GM21786 (cell line): ENCODE data around the gene PIAS4.
"Not testable (repeated sequence)": the region's sequence is repeated elsewhere in the genome, so short reads cannot be mapped to it uniquely, and the experiment has no call there.

Experiments
- ATAC-seq: cut with Tn5 transposase; IDR thresholded peaks from one replicate; pipeline ENCODE4 v1.9.1; 2021; ENCODE audit not compliant: unreplicated experiment

Gene PIAS4, protein sequence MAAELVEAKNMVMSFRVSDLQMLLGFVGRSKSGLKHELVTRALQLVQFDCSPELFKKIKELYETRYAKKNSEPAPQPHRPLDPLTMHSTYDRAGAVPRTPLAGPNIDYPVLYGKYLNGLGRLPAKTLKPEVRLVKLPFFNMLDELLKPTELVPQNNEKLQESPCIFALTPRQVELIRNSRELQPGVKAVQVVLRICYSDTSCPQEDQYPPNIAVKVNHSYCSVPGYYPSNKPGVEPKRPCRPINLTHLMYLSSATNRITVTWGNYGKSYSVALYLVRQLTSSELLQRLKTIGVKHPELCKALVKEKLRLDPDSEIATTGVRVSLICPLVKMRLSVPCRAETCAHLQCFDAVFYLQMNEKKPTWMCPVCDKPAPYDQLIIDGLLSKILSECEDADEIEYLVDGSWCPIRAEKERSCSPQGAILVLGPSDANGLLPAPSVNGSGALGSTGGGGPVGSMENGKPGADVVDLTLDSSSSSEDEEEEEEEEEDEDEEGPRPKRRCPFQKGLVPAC

DNA sequence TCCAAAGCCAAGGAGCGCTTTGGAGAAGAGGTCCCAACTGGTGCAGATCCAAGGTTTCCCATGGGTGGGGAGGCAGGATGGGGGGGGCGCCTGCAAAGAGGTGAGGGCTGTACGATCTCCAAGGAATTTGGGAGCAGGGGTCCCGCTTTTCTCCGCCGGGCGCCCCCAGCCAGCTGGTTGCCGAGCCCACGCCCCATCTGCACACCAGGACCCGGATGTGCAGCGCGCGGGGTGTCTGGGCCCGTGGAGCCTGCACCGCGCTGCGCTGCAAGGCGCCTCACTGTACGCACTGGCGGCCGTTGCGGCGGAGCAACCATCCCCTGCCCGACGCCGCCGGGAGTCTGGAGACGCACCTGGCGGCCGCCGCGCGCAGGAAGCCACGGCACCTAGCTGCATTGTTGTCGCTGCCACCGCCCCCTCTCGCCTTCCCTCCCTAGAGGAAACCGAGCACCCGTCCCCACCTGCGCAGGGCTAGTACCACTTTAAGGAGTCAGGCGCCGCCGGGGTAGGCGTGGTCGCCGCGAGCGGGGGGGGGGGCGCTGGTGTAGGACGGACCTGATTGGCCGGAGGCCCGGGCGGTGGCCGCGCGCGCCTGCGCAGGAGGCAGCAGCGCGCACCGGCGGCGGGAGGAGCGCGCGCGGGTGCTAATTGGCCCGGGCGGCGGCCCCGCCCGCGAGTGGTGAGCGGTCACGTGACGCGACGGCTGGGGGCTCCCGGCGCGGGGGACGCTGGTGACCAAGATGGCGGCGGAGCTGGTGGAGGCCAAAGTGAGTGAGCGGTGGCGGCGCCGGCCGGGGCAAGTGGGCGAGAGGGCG, at the start of gene PIAS4:
Gene PIAS4, plus strand, starts transcription at position 716 of the 815 bp plus-strand sequence. Its CDS starts 25 bp downstream, at position 741.
- ATAC-seq, result peak; percentile 82

DNA sequence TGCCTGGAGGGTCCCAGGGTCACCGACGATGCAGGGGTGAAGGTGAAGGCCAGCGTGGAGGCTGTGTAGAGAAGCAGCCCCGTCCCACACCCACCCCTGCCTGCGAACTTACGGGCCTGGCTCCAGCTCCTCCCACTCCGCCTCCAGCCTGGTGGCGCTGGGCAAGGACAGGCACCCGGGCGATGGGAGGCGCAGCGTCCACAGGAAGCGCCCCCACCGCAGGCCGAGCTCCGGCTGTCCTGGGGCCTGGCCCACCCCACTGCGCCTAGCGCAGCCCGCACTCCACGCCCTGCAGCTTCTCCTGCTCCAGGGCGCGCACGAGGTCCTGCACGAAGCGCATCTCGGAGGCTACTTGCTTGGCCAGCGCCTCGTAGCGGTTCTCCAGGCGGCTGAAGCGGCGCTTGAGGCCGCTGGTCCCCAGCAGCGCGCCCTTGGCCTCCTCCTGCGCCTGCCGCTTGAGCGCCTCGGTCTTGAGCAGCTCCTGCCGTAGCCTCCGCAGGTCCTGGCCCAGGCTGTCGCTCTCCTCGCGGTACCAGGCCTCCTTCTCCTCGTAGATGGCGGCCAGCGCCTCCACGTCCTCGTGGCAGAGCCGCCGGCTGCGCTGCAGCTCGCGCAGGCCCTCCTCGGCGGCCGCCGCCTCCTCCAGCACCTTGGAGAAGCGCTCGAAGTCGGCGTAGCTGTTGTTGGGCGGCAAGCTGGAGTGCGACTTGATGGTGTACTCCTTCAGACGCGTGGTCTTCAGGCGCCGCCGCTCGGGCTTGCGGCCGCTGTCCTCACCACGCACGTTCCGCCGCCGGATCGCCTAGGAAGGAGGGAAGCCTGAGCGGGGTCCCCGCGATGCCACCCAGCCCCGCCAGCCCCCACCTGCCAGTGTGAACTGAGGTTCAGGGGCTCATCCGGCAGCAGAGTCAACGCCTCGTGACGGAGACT, 48.4 kb upstream of the PIAS4 start:
- ATAC-seq, result no peak

DNA sequence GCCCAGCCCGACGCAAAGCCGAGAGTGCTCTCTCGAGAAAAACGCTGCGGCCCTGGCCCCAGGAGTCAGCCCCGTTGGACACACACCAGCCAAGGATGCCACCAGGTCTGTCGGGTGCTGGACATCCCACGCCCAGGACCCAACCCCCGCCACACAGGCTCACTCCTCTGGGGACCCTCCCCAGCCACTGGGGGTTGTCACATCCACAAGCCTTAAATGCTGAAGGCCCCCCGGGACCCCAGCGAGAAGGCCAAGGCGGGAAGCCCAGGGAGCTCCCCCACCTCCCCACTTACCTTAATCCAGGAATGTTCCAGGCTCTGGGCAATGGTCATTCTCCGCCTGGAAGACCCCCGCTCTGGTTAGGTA, 47.8 kb upstream of the PIAS4 start:
- ATAC-seq, result no peak

DNA sequence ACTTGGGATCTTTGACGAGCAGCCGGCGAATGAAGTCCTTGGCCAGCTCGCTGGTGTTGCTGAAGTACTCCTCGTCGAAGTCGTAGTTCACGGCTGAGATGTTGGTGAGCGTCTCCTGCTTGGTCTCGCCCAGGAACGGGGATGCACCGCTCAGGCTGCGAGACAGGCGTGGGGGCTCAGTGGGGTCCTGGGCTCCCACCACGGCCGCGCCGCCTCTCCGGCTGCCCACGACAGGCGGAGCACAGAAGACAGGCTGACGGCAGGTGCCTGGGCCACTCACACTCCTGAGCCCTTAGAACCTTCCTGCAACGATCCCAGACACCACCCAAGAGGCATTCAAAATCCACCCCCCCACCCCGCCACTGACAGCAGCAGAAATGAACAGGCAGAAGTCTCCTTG, 46.5 kb upstream of the PIAS4 start:
- ATAC-seq, result no peak

DNA sequence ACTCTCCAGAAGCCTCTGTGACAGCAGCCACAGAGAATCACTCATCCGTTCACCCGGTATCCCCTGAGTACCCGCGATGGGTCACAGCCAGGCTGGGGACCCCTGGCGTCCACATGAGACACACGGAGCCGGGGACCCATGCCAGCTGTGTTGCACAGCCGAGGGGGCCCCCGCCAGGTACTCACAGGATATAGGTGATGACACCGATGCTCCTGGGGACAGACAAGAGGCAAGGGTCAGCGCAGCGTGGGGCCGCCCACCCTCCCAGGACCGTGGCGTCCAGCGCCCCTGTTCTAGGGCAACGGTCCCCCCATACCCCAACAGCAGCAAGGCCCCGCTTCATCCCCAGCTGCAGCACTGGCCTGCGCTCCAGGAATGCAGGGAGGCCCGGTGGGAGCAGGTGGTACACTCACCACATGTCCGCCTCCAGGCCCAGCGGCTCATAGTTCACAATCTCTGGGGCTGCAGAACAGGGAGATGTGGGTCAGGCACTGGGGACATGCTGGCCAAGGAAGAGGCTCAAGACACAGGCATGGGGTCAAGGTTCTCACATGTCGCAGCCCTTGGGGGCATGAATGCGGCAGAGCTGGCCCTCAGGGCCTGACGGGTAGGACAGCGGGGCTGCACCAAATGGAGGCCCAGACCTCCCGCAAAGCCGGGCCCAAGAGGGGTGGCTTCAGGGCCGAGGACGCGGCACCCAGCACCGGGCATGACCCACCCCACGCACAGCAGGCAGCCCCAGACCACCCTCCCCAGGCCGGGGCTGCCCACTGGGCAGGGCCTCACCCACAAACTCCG, 43.9 kb upstream of the PIAS4 start:
- no peak for ATAC-seq

DNA sequence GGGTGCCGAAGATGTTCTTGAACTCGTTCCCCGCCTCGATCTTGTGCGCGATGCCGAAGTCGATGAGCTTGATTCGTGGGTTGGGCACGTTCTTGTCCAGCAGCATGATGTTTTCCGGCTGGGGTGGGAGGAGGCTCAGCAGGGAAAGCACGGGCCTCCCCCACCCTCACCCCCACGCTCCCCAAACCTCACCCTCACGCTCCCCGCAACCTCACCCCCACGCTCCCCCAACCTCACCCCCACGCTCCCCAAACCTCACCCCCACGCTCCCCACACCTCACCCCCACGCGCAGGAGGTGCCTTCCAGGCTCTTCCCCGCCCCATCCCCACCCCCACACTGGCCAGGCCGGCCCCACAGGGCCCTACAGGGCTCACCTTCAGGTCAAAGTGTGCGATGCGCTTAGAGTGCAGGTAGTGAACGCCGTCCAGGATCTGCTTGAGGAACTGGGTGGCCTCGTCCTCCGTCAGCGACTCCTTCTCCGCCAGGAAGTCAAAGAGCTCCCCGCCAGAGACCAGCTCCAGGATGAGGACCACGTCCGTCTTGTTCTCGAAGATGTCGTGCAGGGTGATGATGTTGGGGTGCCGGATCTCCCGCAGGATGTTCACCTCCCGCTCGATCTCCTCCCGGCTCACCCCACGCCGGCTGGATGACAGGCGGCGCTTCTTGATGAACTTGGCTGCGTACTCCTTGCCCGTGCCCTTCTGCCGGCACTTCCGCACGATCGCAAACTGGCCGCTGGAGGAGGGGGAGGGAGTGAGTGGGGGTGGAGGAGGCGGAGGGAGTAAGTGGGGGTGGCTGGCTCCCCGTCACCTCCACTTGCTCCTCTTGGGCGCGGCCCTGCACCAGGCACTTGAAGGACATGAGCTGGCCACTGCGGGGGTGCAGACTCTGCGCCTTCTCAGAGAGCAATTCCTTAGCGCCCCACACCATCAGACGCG, 43.0 kb upstream of the PIAS4 start:
- ATAC-seq, result no peak

DNA sequence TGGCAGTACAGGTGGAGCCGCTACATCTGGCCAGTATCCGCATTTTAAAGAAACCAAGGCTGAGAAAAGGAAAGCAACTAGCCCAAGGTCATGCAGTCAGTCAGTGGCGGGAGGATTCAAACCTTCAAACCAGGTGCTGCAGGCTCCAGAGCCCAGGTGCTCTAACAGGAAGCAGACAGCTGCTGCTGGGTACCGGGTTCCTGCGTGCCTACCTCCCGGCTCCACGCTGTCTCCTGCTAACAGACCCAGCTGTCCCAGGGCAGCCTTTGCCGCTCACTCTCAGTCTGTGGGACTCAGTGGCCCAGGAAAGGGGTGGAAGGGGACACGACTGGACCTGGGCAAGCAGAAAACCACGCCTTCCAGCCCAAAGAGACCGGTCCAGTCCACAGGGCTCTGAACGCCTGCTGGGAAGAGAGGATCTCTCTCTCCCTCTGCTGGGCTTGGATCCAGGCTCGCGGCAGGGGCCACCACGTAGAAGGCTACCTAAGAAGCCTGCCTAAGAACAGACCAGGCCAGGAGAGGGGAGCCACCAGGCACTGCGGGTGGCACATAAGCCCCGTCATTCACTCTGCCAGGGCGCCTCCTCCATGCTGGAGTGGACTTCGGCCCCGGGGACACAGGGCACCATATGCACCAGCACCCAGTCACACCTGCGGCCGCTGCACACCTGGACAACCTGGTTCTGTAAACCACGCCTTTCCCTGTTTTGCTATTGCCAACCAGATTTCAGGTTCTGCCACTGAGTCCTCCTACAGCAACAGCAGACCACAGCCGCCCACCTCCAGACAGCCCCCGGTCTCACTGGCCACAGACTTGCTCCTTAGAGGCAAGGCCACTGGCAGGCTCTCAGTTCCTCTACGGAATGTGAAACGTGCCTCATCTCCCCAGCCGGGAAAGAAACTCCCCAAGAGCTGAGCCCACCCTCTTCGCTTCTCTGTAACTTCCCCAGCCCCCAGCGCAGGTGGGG, 41.2 kb upstream of the PIAS4 start:
- ATAC-seq, result no peak

DNA sequence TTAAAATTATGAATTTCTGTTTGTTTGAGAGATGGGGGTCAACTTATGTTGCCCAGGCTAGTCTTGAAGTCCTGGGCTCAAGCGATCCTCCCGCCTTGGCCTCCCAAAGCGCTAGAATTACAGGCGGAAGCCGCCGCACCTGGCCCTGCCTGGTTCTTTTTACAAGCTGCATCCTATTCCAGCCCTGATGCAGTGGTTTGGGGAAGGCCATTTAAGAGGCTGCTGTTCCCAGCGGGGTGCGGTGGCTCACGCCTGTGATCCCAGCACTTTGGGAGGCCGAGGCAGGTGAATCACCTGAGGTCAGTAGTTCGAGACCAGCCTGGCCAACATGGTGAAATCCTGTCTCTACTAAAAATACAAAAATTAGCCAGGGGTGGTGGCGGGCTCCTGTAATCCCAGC, 39.6 kb upstream of the PIAS4 start:
- ATAC-seq, result not testable (repeated sequence)

DNA sequence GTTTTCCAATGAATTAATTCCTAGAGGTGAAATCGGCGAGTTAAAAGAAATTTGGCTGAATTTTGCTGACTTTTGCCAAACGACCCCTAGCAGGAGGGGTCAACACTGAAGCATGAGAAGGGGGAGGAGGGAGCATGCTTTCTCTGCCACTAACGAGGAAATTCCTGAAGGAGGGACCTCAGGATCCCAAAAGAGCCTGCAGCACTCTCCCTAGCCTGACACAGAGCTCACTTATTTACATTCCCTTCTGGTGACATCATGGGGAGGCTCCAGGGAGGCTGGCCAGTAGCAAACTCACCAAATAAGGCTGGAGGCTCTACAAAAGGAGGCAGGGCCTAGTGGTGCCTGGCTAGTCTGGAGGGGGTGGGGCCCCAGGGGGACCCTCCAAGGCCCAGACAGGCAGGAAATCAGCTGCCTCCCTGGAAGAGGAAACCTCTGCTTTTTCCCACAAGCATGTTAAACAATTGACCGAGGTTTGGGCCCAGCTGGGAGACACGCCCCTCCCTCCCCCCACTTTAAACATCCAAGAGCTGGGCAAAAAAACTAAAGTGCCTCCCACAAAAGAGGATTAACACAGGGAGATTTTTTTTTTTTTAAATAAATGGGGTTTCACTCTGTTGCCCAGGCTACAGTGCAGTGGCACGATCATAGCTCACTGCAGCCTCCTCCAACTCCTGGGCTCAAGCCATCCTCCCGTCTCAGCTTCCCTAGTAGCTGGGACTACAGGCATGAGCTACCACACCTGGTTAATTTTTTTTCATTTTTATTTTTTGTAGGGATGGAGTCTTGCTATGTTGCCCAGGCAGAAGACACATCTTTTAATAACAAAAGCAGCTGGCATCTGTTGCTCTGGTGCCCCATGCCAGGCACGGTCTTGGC, 38.7 kb upstream of the PIAS4 start:
- no peak for ATAC-seq

DNA sequence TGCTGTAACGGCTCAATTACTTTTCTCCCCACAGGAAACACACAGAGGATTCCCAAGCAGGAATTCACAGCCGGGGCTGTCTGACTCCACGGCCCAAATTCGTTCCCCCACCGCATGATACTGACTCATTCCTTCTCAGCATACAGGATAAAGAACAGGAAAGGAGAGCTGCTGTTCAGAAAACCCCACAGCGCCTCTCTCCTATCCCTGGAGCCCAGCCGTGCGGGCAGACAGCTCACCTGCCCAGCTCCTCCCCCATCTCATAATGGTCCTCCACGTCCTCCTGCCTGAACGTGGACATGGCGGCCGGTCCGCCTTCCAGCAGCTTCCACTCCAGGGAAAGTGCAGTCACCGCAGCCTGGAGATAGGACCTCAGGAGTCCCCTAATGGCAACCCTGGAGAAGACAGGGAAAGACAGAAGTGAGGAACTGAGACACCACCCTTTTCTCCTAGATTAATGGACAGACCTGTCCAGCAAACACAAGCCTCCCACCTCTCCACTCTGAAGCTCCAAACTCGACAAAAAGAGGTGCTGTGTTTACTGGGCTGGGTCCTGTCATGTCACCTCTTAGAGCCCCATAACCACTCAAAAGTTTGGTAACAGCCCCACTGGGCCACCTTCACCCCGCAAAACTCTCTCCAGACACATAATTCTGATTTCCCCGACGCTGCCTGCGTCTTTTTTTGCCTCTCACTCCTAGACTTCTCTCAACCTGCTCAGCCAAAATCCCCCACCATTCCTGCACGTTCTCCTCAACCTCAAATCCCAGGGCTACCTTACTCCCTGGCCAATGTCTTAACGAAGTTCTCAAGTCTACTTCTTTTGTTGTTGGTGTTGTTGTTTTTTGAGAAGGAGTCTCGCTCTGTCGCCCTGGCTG, 37.9 kb upstream of the PIAS4 start:
- no peak for ATAC-seq

DNA sequence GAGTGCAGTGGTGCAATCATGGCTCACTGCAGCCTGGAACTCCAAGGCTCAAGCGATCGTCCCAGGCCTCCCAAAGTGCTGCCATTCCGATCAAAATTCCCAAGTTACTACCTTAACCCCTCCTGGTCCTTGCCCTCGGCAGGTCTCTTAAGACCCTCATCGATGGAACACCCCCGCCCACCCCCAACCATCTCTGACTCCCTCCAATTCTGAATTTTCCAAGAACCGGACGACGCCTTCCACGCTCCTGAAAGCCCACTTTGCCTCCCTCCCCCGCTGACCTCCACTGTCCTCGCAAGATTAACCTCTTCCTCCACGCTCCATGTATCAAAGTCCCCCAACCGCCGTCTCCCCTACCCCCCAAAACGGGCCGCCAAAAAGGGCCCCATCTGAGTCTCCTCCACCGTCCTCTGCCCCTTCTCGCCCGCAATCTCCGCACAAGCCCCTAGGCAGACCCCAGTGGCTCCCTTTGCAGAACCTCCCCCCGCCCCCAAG, 37.2 kb upstream of the PIAS4 start:
- no peak for ATAC-seq

DNA sequence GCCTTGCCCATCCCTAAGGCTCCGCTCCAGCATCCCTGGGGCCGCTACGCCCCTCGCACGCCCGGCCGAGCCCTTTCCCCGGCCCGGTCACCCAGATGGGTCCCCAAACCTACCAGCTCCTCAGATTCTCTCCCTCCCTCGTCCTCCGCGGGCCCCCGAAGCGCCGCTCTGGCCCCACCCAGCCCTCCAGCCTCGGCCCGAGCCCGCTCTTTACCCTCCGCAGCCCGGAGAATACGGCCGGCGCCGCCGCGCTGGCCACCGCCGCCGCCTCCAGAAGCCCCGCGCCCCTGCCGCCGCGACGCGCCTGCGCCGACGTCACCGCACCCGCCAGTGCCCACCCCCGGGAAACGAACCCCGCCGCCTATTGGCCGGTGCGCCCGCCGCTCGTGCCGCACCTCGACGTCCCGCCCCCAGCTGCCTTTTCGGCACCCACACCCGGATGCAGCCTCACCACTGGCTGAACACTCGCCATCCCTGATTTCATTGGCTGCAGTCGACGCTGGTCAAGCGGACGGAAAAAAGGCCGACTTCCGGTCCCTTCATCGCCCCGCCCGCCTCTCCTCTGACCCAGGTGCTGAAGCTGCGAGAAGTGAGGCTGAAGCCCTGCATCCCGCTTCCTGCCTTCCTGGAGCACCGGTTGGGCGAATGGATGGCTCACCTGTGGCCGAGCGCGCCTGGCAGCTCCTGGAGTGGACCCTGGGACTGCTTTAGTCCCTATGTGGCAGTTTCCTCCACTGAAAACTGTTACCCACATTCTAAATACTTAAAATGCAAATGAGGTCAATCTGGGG, 36.5 kb upstream of the PIAS4 start, which contains the start of gene DAPK3:
Gene DAPK3, minus strand, starts transcription at position 292 of the 791 bp plus-strand sequence. CDS start 1,364 bp downstream, outside the sequence.
- peak; percentile 90 for ATAC-seq

DNA sequence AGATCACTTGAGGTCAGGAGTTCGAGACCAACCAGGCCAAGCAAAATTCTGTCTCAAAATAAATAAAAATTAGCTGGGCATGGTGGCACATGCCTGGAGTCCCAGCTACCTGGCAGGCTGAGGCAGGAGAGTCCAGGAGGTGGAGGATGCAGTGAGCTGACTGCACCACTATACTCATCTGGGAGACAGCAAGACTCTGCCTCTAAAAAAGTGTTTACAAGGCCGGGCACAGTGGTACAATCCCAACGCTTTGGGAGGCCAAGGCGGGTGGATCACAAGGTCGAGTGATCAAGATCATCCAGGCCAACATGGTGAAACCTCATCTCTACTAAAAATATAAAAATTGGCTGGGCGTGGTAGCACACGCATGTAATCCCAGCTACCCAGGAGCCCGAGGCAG, 32.4 kb upstream of the PIAS4 start:
- no peak for ATAC-seq

DNA sequence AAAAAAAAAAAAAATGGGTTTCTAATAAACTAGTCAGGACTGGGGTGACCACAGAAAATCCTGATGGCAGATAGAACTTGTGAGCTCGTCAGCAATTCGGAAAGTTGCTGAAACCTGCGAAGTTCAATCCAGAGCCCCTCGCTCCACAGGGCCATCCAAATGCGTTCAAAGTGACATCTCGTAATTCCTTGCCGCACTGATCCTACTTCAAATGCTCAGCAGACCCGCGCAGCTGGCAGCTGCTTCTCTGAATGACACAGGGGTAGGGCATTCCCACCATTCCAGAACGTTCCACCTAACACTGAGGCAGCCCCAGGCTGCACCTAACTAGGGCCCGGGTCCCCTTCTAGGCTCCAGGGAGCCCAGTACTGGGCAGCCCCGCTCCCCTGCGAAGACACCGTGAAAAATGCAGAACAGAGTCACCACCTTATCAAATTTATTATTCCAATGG, 31.9 kb upstream of the PIAS4 start:
- no peak for ATAC-seq
